Measurements from ENCODE around the gene ST7. TPM values are rescaled to one million over a fixed set of nuclear protein-coding genes. Genes with fewer than 3 reads are reported as not detected.
A peak's percentile ranks its signal among the peaks of the same experiment; 100 is the strongest.

Gene ST7
- total and polyA plus RNA-seq, 2 of the 13 experiments (the other 11 are each of a cell fraction or from before 2014, with no cell fraction given) = 17.3 to 23.5 TPM

GRCh38 chr7:117176206-117176605 is 222.9 kb downstream of the ST7 start (continued):
- TF ChIP-seq MAFF (IDR thresholded peaks at IDR 0.05; ENCODE audit: low read depth, low read length) = peak; percentile 93

- no peaks in the 10 kb centered on the region for H3K79me2 ChIP-seq (ENCODE audit: insufficient read depth, low read length)
- no peaks in the 10 kb centered on the region for H3K27me3 ChIP-seq (ENCODE audit: control insufficient read depth in 1 of 2, insufficient read depth in 2 of 2, low read length in 2 of 2)
- ATAC-seq (no peak), FAIRE-seq (no peak), DNase-seq (ENCODE audit: low spot score) (no peak)
- 100% methylated on average over 2 of the region's 2 CpGs for WGBS (ENCODE audit: low lambda C conversion rate)
- CTCF ChIA-PET (ENCODE audit: low intra/inter-chr PET ratio, low total read pairs) = no interaction called here
- no peak overlapping the region for H3K9ac ChIP-seq (ENCODE audit: insufficient read depth, low read depth, low read length)
- no peaks in the 10 kb centered on the region for H4K20me1 ChIP-seq (ENCODE audit: insufficient read depth, low read length)
- TF ChIP-seq JUNB (CRISPR knock-in tag; IDR thresholded peaks at IDR 0.05; ENCODE audit: borderline replicate concordance) = no peak
- TF ChIP-seq ZBTB21 (CRISPR knock-in tag; IDR thresholded peaks at IDR 0.05) = no peak
- no peak for TF ChIP-seq GATAD1 (CRISPR knock-in tag; IDR thresholded peaks at IDR 0.05)
- TF ChIP-seq ZNF572 (CRISPR knock-in tag; IDR thresholded peaks at IDR 0.05) = no peak
- no peak for TF ChIP-seq CSRNP1 (CRISPR knock-in tag; IDR thresholded peaks at IDR 0.05)
- no peak for TF ChIP-seq CSRNP2 (CRISPR knock-in tag; conservative IDR thresholded peaks at IDR 0.05; ENCODE audit: low read depth)
- no peak for TF ChIP-seq ZNF740 (CRISPR knock-in tag; IDR thresholded peaks at IDR 0.05)
- TF ChIP-seq HNF1B (CRISPR knock-in tag; IDR thresholded peaks at IDR 0.05) = no peak
- no peak for TF ChIP-seq ZNF644 (CRISPR knock-in tag; IDR thresholded peaks at IDR 0.05; ENCODE audit: low read depth)
- no peak for TF ChIP-seq TRIM22 (IDR thresholded peaks at IDR 0.05)
- TF ChIP-seq SPEN (CRISPR knock-in tag; IDR thresholded peaks at IDR 0.05; ENCODE audit: low read depth) = no peak
- no peak for TF ChIP-seq GTF2F1 (IDR thresholded peaks at IDR 0.05; ENCODE audit: low read length)
- TF ChIP-seq ZNF619 (CRISPR knock-in tag; IDR thresholded peaks at IDR 0.05) = no peak
- no peak for TF ChIP-seq HNRNPUL1 (IDR thresholded peaks at IDR 0.05; ENCODE audit: low read depth, low read length)
- no peak for TF ChIP-seq HDAC1 (CRISPR knock-in tag; IDR thresholded peaks at IDR 0.05)
- no peak overlapping the region for H3K4me2 ChIP-seq (ENCODE audit: low read depth, low read length)
- H3K4me3 ChIP-seq (replicated peaks in 1 of 3; ENCODE audit: insufficient read depth in 1 of 3, low read depth in 2 of 3, low read length in 3 of 3) = no peak overlapping the region
- no TSS peak for BruUV-seq (replicated peaks)
- POLR2A ChIA-PET = no interaction called here
- no peaks in the 10 kb centered on the region; a peak in 2 of 5 replicates for H3K36me3 ChIP-seq (replicated peaks in 1 of 2; ENCODE audit: control insufficient read depth in 1 of 2, insufficient read depth in 2 of 2, low read length in 2 of 2)
- no peaks in the 10 kb centered on the region for H3K4me1 ChIP-seq (ENCODE audit: insufficient read depth, low read length)
- no peak overlapping the region for H3K27ac ChIP-seq (ENCODE audit: extremely low read length, insufficient read depth, low read length)
- intact Hi-C loops (cut with micrococcal nuclease; ENCODE audit: unreplicated experiment) (no loop called here), in situ Hi-C loops (cut with HindIII; ENCODE audit: extremely low pct_ligation_motif_present, low pct_unique_long_range_greater_than_20kb) (no loop called here)
- no peak overlapping the region for H2AFZ ChIP-seq (ENCODE audit: low read length)
- no peaks in the 10 kb centered on the region for H3K9me3 ChIP-seq (ENCODE audit: low read length)
Observed at GRCh38 chr7:117178600-117178999, 225.3 kb downstream of the ST7 start.
